Muscle of leg (tissue), 11 donors: ENCODE measurements around the gene GALK1. TPM values are rescaled to one million over a fixed set of nuclear protein-coding genes. Genes with fewer than 3 reads are reported as not detected.

Experiments used
- DNase-seq: peaks from one replicate; pipeline ENCODE4 v3.0.0; 2013
- H3K27ac ChIP-seq: one replicate; pipeline ENCODE4 v1.5.1; 2013; ENCODE audit warnings: mild to moderate bottlenecking, low read length, control low read depth
- H3K27me3 ChIP-seq: one replicate; pipeline ENCODE4 v1.6.1; 2013; ENCODE audit warnings: low read length; ENCODE audit not compliant: control insufficient read depth, insufficient read depth
- H3K36me3 ChIP-seq: one replicate; pipeline ENCODE4 v1.6.1; 2013; ENCODE audit warnings: low read length; ENCODE audit not compliant: control insufficient read depth, insufficient read depth
- H3K4me1 ChIP-seq: one replicate; pipeline ENCODE4 v1.6.1; 2013; ENCODE audit warnings: low read length; ENCODE audit not compliant: control insufficient read depth, insufficient read depth
- H3K4me3 ChIP-seq: one replicate; pipeline ENCODE4 v1.5.1; 2013; ENCODE audit warnings: low read length, control low read depth
- H3K9me3 ChIP-seq: replicated peaks from 2 replicates; pipeline ENCODE4 v1.6.1; 2013; ENCODE audit warnings: low read depth, low read length; ENCODE audit not compliant: control insufficient read depth
- WGBS: methylation state at CpG from one replicate; pipeline ENCODE4 v1.1.5; 2013; ENCODE audit warnings: missing lambda C conversion rate; ENCODE audit not compliant: insufficient coverage; 5-methylcytosine and 5-hydroxymethylcytosine counted together
- polyA plus RNA-seq, 8 donors: library from polyadenylated mRNA; unstranded; fragments of 120-200 nt; gene quantifications; one replicate each; pipeline versions ENCODE4 v1.2.1 to v1.2.3, GENCODE V29; 2013; ENCODE audit warnings: inconsistent platforms in 1 of 8, low replicate concordance in 1 of 8; ENCODE audit not compliant: insufficient read length in 8 of 8, insufficient read depth in 1 of 8
- total RNA-seq: library from RNA; stranded (reverse); fragments of 120-200 nt; gene quantifications from one replicate; pipeline ENCODE4 v1.2.4, GENCODE V29; 2013

The GALK1 gene
- total and polyA plus RNA-seq, 9 donors: 27.7 to 38.5 (median 31.8) TPM

DNA sequence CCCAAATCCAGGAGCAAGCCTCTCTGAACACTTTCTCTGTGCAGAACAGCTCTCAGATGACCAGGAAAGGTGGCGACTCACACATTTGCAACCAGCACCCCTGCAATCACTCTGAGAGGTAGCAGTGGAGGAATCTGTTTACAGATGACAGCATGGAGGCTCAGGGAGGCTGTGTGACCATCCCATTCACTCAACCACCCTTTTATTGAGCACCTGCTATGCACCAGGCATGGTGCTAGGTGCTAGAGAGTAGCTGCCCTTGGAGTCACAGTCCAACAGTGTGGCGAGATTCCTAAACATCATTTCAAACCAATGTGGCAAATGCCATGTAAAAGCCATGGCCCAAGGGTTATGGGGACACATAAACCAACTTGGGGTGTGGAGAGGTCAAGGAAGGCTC lies 45.3 kb downstream of the GALK1 start:
- peaks cover 42% of the 10 kb centered on the region for H3K27me3 ChIP-seq
- H3K9me3 ChIP-seq: no peaks in the 10 kb centered on the region
- WGBS: no CpG with 5 or more reads among the region's 2 CpGs
- H3K4me3 ChIP-seq: no peak overlapping the region
- H3K36me3 ChIP-seq: no peaks in the 10 kb centered on the region
- DNase-seq: no peak
- peaks cover 5% of the 10 kb centered on the region for H3K4me1 ChIP-seq
- no peak overlapping the region for H3K27ac ChIP-seq

DNA sequence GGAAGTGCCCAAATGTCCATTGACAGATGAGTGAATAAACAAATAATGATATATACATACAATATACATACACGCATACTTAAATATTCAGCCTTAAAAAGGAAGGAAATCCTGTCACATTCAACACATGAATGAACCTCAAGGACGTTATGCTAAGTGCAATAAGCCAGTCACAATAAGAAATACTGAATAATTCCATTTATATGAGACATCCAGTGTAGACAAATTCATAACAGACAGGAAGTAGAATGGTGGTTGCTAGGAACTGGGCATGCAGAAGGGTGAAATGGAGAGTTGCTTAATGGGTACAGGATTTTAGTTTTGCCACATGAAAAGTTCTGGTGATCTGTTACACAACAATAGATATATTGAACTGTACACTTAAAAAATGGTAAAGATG lies 52.5 kb downstream of the GALK1 start:
- no peak for DNase-seq
- H3K36me3 ChIP-seq: peaks cover 13% of the 10 kb centered on the region
- H3K27me3 ChIP-seq: no peaks in the 10 kb centered on the region
- no CpG with 5 or more reads among the region's 2 CpGs for WGBS
- no peaks in the 10 kb centered on the region for H3K9me3 ChIP-seq
- no peaks in the 10 kb centered on the region for H3K4me1 ChIP-seq
- no peak overlapping the region for H3K4me3 ChIP-seq
- H3K27ac ChIP-seq: no peak overlapping the region

Other genes starting within 250 kb of the GALK1 start
- 11.4 TPM for gene CASKIN2, start 249.7 kb downstream of the GALK1 start, total RNA-seq
- 10 to 100 TPM; 17.7 to 27.9 (median 23.9) TPM for gene CASKIN2, start 249.7 kb downstream of the GALK1 start, polyA plus RNA-seq
- 21.0 TPM for gene TSEN54, start 248.7 kb downstream of the GALK1 start, total RNA-seq
- 10 to 100 TPM; 12.5 to 27.3 (median 20.2) TPM for gene TSEN54, start 248.7 kb downstream of the GALK1 start, polyA plus RNA-seq
- 4.3 TPM for gene LLGL2, start 239.5 kb downstream of the GALK1 start, total RNA-seq
- gene LLGL2, start 239.5 kb downstream of the GALK1 start, polyA plus RNA-seq: 10 to 100 TPM in 1 of 8 donors, 1 to 10 TPM in 7; 2.1 to 12.1 (median 4.7) TPM
- 77.4 TPM for gene MYO15B, start 177.4 kb downstream of the GALK1 start, total RNA-seq
- gene MYO15B, start 177.4 kb downstream of the GALK1 start, polyA plus RNA-seq: 100 to 1,000 TPM in 5 of 8 donors, 10 to 100 TPM in 3; 52.9 to 147 (median 119) TPM
- gene SMIM5, start 131.8 kb downstream of the GALK1 start, total RNA-seq: 10.8 TPM
- gene SMIM5, start 131.8 kb downstream of the GALK1 start, polyA plus RNA-seq: 10 to 100 TPM in 1 of 8 donors, 1 to 10 TPM in 7; 4.0 to 12.1 (median 7.8) TPM
- 14.5 TPM for gene RECQL5, start 98.0 kb downstream of the GALK1 start, total RNA-seq
- gene RECQL5, start 98.0 kb downstream of the GALK1 start, polyA plus RNA-seq: 10 to 100 TPM; 12.0 to 20.8 (median 16.9) TPM
- 79.7 TPM for gene SAP30BP, start 97.9 kb downstream of the GALK1 start, total RNA-seq
- 10 to 100 TPM; 63.7 to 80.1 (median 76.8) TPM for gene SAP30BP, start 97.9 kb downstream of the GALK1 start, polyA plus RNA-seq
- 1.6 TPM for gene ITGB4, start 43.7 kb downstream of the GALK1 start, total RNA-seq
- gene ITGB4, start 43.7 kb downstream of the GALK1 start, polyA plus RNA-seq: 10 to 100 TPM in 1 of 8 donors, 1 to 10 TPM in 7; 3.1 to 16.7 (median 6.5) TPM
- gene UNK, start 19.6 kb upstream of the GALK1 start, total RNA-seq: 18.6 TPM
- gene UNK, start 19.6 kb upstream of the GALK1 start, polyA plus RNA-seq: 10 to 100 TPM; 22.4 to 33.8 (median 29.0) TPM
- gene UNC13D, start 79.2 kb upstream of the GALK1 start, total RNA-seq: 3.4 TPM
- gene UNC13D, start 79.2 kb upstream of the GALK1 start, polyA plus RNA-seq: 1 to 10 TPM; 2.9 to 9.2 (median 5.7) TPM
- 16.0 TPM for gene WBP2, start 90.1 kb upstream of the GALK1 start, total RNA-seq
- gene WBP2, start 90.1 kb upstream of the GALK1 start, polyA plus RNA-seq: 10 to 100 TPM; 47.8 to 64.1 (median 59.4) TPM
- gene TRIM47, start 113.4 kb upstream of the GALK1 start, total RNA-seq: 25.9 TPM
- gene TRIM47, start 113.4 kb upstream of the GALK1 start, polyA plus RNA-seq: 10 to 100 TPM; 22.1 to 29.7 (median 25.0) TPM
- 16.8 TPM for gene TRIM65, start 131.8 kb upstream of the GALK1 start, total RNA-seq
- gene TRIM65, start 131.8 kb upstream of the GALK1 start, polyA plus RNA-seq: 10 to 100 TPM; 12.7 to 19.5 (median 15.3) TPM
- gene MRPL38, start 139.7 kb upstream of the GALK1 start, total RNA-seq: 28.2 TPM
- 10 to 100 TPM; 58.5 to 81.4 (median 71.8) TPM for gene MRPL38, start 139.7 kb upstream of the GALK1 start, polyA plus RNA-seq
- 8.1 TPM for gene FBF1, start 175.8 kb upstream of the GALK1 start, total RNA-seq
- gene FBF1, start 175.8 kb upstream of the GALK1 start, polyA plus RNA-seq: 1 to 10 TPM; 5.1 to 9.1 (median 7.0) TPM
- gene ACOX1, start 214.0 kb upstream of the GALK1 start, total RNA-seq: 23.2 TPM
- gene ACOX1, start 214.0 kb upstream of the GALK1 start, polyA plus RNA-seq: 10 to 100 TPM; 14.6 to 21.1 (median 18.4) TPM
- 12.5 TPM for gene TEN1, start 214.0 kb upstream of the GALK1 start, total RNA-seq
- gene TEN1, start 214.0 kb upstream of the GALK1 start, polyA plus RNA-seq: 10 to 100 TPM in 5 of 8 donors, 1 to 10 TPM in 3; 8.8 to 19.5 (median 12.1) TPM
- gene CDK3, start 235.7 kb upstream of the GALK1 start, total RNA-seq: 7.7 TPM
- gene CDK3, start 235.7 kb upstream of the GALK1 start, polyA plus RNA-seq: 1 to 10 TPM; 3.6 to 8.6 (median 6.7) TPM